Endothelial cell of umbilical vein (primary cell): ENCODE results near the gene ANKS1B.

Experiments used
- EZH2 ChIP-seq: IDR thresholded peaks from 2 replicates; pipeline ENCODE4 v1.6.1; 2012; ENCODE audit warnings: borderline replicate concordance, low read depth, mild to moderate bottlenecking, moderate library complexity, low read length, inconsistent platforms; ENCODE audit not compliant: severe bottlenecking
- FOS ChIP-seq: IDR thresholded peaks from 2 replicates; pipeline ENCODE4 v1.6.1; 2011; ENCODE audit warnings: mild to moderate bottlenecking, low read length, moderate library complexity, borderline replicate concordance; ENCODE audit not compliant: insufficient read depth
- JUN ChIP-seq: IDR thresholded peaks from 2 replicates; pipeline ENCODE4 v1.6.1; 2011; ENCODE audit warnings: borderline replicate concordance, low read depth; ENCODE audit not compliant: insufficient read length, insufficient read depth
- MYC ChIP-seq: IDR thresholded peaks from one replicate; pipeline ENCODE4 v1.6.1; 2011; ENCODE audit warnings: mild to moderate bottlenecking, low read depth, low read length
- POLR2A ChIP-seq: IDR thresholded peaks from 2 replicates; pipeline ENCODE4 v1.6.1; 2012; ENCODE audit warnings: low read depth, mild to moderate bottlenecking, control low read depth, low read length
- POLR2AphosphoS5 ChIP-seq: IDR thresholded peaks from 2 replicates; pipeline ENCODE4 v1.6.1; 2012; ENCODE audit warnings: low read depth, mild to moderate bottlenecking, control low read depth, low read length, moderate library complexity; ENCODE audit not compliant: insufficient read depth
- TF ChIP-seq, protein P1 (sequence below), 2 donors: IDR thresholded peaks; 1 replicate in 1 of 2; 2 replicates in 1 of 2; pipeline ENCODE4 v1.5.1; 2011; ENCODE audit warnings: low read length in 2 of 2, mild to moderate bottlenecking in 2 of 2, moderate library complexity in 2 of 2, control low read depth in 1 of 2, inconsistent platforms in 1 of 2, low read depth in 1 of 2; ENCODE audit not compliant: insufficient read depth in 1 of 2; ENCODE audit errors: extremely low read depth in 1 of 2

DNA sequence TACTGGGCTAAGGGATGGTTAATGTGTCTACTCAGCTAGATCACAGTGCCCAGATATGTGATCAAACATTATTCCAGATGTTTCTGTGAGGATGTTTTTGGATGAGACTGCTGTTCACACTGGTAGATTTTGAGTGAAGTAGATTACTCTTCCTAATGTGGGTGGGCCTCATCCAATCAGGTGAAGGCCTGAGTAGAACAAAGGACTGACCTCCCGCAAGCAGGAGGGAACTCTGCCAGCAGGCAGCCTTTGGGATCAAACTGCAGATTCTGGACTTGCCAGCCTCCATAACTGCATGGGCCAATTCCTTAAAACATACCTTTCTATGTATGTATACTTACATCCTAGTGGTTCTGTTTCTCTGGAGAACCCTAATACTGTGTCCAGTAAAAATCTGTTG, 1120.4 kb downstream of the ANKS1B start:
- no peak for TF ChIP-seq POLR2A
- TF ChIP-seq, protein P1, sequence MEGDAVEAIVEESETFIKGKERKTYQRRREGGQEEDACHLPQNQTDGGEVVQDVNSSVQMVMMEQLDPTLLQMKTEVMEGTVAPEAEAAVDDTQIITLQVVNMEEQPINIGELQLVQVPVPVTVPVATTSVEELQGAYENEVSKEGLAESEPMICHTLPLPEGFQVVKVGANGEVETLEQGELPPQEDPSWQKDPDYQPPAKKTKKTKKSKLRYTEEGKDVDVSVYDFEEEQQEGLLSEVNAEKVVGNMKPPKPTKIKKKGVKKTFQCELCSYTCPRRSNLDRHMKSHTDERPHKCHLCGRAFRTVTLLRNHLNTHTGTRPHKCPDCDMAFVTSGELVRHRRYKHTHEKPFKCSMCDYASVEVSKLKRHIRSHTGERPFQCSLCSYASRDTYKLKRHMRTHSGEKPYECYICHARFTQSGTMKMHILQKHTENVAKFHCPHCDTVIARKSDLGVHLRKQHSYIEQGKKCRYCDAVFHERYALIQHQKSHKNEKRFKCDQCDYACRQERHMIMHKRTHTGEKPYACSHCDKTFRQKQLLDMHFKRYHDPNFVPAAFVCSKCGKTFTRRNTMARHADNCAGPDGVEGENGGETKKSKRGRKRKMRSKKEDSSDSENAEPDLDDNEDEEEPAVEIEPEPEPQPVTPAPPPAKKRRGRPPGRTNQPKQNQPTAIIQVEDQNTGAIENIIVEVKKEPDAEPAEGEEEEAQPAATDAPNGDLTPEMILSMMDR (IDR thresholded peaks at IDR 0.05; ENCODE audit: extremely low read depth in 1 of 2, insufficient read depth in 1 of 2, low read depth in 1 of 2, low read length in 2 of 2), result no peak
- no peak for TF ChIP-seq FOS
- TF ChIP-seq EZH2, result no peak
- no peak for TF ChIP-seq JUN
- TF ChIP-seq MYC, result no peak
- TF ChIP-seq POLR2AphosphoS5, result no peak
